ENCODE measurements around the gene GLT6D1. TPM values are rescaled to one million over a fixed set of nuclear protein-coding genes. Genes with fewer than 3 reads are reported as not detected.

The GLT6D1 gene
- total RNA-seq, 1 donor from 2014 or later = not detected

DNA sequence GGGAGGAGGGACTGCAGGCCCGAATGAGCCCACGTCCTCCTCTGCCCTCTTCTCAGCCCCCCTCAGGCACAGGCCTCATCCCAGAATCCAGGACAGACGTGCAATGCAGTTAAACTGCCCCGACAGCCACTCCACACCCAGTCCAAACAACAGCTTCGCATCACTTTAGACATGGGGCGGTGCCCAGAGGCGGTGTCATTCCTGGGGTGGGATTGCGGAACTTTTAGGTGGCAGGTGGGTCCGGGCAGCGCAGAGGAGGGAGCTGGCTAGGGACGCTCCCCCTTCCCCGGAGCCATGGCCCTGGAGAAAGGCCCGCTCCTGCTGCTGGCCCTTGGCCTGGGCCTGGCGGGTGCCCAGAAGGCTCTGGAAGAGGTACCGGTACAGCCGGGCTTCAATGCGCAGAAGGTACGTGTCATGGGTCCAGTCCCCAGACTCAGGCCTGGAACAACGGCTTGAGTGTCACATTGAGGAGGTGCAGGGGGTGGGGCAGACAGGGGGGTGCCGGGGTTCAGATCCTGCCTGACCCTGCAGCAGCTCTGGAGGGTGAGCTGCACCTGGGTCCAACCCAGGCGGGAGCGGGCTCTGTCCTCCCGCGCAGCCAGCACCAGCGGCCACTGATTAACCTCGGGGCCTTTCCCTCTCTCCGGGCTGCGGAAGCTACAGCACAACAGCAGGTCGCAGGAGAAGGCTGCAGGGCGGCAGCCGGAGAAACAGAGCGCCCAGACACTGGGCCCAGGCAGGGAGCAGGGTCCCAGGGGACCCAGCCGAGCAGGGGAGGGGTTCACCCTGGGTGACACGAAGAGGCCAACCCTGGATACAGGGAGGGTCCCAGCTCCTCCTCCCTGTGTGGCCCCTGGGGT, 25.2 kb downstream of the GLT6D1 start:
- H3K27me3 ChIP-seq (ENCODE audit: control insufficient read depth, insufficient read depth, low read length) = peaks cover 6% of the 10 kb centered on the region
- DNase-seq (ENCODE audit: low read depth) = no peak
- no peaks in the 10 kb centered on the region for H3K36me3 ChIP-seq (ENCODE audit: control insufficient read depth, insufficient read depth, low read length)
- TF ChIP-seq CTCF (IDR thresholded peaks at IDR 0.05; ENCODE audit: insufficient read depth, low read length, poor library complexity, severe bottlenecking) = no peak
- H3K4me3 ChIP-seq (ENCODE audit: low read depth, low read length) = no peak overlapping the region

- H3K4me3 ChIP-seq (ENCODE audit: low read depth, low read length) = no peak overlapping the region
- H3K36me3 ChIP-seq (ENCODE audit: control insufficient read depth, insufficient read depth, low read length) = no peaks in the 10 kb centered on the region
- no peak for TF ChIP-seq CTCF (IDR thresholded peaks at IDR 0.05; ENCODE audit: insufficient read depth, low read length, poor library complexity, severe bottlenecking)
- no peak for DNase-seq (ENCODE audit: low read depth)
- H3K27me3 ChIP-seq (ENCODE audit: control insufficient read depth, insufficient read depth, low read length) = peaks cover 6% of the 10 kb centered on the region
Measured at GRCh38 chr9:135612981-135613910, 26.1 kb downstream of the GLT6D1 start.

DNA sequence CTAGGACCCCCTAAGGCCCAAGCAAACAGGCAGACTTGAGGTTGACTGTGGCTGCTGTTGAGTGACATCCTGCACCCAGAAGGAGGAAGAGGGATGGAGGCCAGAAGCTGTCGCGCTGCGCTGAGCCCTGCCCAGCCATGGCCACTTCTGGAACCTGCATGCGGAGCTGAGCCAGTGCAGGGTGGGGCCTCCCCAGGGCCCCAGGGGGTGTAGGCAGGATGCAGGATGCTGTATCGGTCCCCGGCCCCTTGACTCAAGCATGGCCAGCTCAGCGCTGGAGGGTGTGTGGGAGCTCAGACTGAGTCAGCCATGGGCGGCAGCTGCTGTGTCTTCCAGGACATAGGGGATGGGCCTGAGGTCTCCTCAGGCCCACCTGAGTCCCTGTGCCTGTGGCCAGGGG, 26.9 kb downstream of the GLT6D1 start:
- Histone ChIP-seq H3K4me3 (ENCODE audit: low read depth, low read length) (no peak overlapping the region), H3K27me3 (ENCODE audit: control insufficient read depth, insufficient read depth, low read length) (peaks cover 6% of the 10 kb centered on the region), H3K36me3 (ENCODE audit: control insufficient read depth, insufficient read depth, low read length) (no peaks in the 10 kb centered on the region)
- no peak for DNase-seq (ENCODE audit: low read depth)
- TF ChIP-seq CTCF (IDR thresholded peaks at IDR 0.05; ENCODE audit: insufficient read depth, low read length, poor library complexity, severe bottlenecking) = no peak

- H3K4me3 ChIP-seq (ENCODE audit: low read depth, low read length) = no peak overlapping the region
- no peaks in the 10 kb centered on the region for H3K36me3 ChIP-seq (ENCODE audit: control insufficient read depth, insufficient read depth, low read length)
- TF ChIP-seq CTCF (IDR thresholded peaks at IDR 0.05; ENCODE audit: insufficient read depth, low read length, poor library complexity, severe bottlenecking) = no peak
- H3K27me3 ChIP-seq (ENCODE audit: control insufficient read depth, insufficient read depth, low read length) = peaks cover 6% of the 10 kb centered on the region
- no peak for DNase-seq (ENCODE audit: low read depth)
Measured at GRCh38 chr9:135611875-135612209, 27.5 kb downstream of the GLT6D1 start.

DNA sequence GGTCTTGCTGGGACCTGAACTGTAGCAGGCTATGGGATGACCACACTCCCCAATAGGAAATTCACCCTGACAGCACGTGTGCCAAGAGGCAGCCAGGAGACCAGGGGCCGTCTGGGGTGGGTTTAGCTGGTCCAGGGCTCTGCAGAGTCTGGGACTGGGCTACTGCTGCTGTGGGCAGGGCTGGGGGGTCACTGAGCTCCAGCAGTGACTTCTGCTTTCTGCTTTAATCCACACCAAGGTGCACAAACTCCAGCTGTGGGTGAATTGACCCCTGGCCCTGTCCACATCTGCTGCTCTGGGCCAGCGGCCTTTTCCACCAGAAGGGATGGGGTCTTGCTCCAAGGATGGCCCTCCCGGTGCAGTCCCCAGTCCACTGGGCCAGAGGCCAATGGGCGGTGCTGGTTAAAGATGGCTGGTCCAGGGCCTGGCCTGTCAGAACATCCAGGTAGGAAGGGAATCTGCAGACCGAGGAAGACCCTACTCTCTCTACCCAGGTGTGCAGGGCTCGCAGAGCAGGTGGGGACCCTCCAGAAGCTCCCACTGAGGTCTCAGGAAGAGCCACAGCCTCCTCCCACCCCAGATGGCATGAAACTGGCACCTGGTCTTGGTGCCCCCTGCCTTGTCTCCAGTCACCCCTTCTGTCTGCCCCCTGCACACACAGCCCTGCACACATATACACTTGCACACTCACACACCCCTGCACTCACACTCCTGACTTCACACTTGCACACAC, 28.0 kb downstream of the GLT6D1 start:
- peaks cover 6% of the 10 kb centered on the region for H3K27me3 ChIP-seq (ENCODE audit: control insufficient read depth, insufficient read depth, low read length)
- no peak for DNase-seq (ENCODE audit: low read depth)
- H3K4me3 ChIP-seq (ENCODE audit: low read depth, low read length) = no peak overlapping the region
- no peak for TF ChIP-seq CTCF (IDR thresholded peaks at IDR 0.05; ENCODE audit: insufficient read depth, low read length, poor library complexity, severe bottlenecking)
- H3K36me3 ChIP-seq (ENCODE audit: control insufficient read depth, insufficient read depth, low read length) = no peaks in the 10 kb centered on the region

Data from kidney epithelial cell (primary cell).